WTC11 (cell line): ENCODE data around the gene RAB40B.

Experiments used
- CREB1 ChIP-seq: sonication (generic); formaldehyde crosslinking; IDR thresholded peaks from 2 replicates; pipeline ENCODE4 v1.8.0; 2023; ENCODE audit warnings: mild to moderate bottlenecking, missing genetic modification reagents
- CREM ChIP-seq: sonication (generic); formaldehyde crosslinking; IDR thresholded peaks from 2 replicates; pipeline ENCODE4 v1.8.1; 2022; ENCODE audit warnings: mild to moderate bottlenecking, missing genetic modification reagents, moderate library complexity
- OVOL2 ChIP-seq: fragments of 250-450 bp; sonication (Bioruptor Pico); IDR thresholded peaks from 2 replicates; pipeline ENCODE4 v1.9.0; 2021; ENCODE audit warnings: mild to moderate bottlenecking, borderline replicate concordance
- TF ChIP-seq, protein P1 (sequence below): fragments of 200-600 bp; IDR thresholded peaks from 2 replicates; pipeline ENCODE4 v1.8.0; 2022; ENCODE audit warnings: antibody characterized with exemption
- TF ChIP-seq, protein P2 (sequence below): sonication (generic); formaldehyde crosslinking; IDR thresholded peaks from 2 replicates; pipeline ENCODE4 v1.8.1; 2022; ENCODE audit warnings: low read depth, mild to moderate bottlenecking, moderate library complexity, missing genetic modification reagents, borderline replicate concordance
- TF ChIP-seq, protein P3 (sequence below): sonication (generic); formaldehyde crosslinking; IDR thresholded peaks from 2 replicates; pipeline ENCODE4 v1.8.1; 2023; ENCODE audit warnings: mild to moderate bottlenecking, missing genetic modification reagents, moderate library complexity
- TF ChIP-seq, protein P4 (sequence below): sonication (generic); formaldehyde crosslinking; IDR thresholded peaks from 2 replicates; pipeline ENCODE4 v1.8.0; 2022; ENCODE audit warnings: mild to moderate bottlenecking, missing genetic modification reagents

DNA sequence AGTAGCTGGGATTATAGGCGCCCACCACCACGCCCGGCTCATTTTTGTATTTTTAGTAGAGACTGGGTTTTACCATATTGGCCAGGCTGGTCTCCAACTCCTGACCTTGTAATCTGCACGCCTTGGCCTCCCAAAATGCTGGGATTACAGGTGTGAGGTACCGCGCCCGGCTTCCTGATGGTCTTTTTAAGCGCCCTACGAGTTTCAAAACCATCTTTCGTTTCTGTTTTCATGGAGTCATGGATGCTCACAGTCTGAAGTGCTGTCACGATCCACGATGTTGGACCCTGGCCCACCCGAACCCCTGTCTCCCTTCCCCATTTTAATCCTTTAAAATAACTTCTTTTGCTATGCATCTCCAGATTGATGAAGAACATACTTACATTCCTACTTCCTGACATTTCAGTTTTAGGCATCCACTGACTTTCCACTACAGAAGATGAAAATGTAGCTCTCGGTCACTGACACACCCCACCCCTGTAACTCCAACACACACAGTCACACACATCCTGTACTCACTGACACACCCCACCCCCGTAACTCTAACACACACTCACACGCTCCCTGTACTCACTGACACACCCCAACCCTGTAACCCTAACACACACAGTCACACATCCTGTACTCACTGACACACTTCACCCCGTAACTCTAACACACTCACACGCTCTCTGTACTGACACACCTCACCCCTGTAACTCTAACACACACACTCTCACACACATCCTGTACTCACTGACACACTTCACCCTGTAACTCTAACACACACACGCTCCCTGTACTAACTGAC is 27.6 kb downstream of the RAB40B start:
- TF ChIP-seq, protein P1, sequence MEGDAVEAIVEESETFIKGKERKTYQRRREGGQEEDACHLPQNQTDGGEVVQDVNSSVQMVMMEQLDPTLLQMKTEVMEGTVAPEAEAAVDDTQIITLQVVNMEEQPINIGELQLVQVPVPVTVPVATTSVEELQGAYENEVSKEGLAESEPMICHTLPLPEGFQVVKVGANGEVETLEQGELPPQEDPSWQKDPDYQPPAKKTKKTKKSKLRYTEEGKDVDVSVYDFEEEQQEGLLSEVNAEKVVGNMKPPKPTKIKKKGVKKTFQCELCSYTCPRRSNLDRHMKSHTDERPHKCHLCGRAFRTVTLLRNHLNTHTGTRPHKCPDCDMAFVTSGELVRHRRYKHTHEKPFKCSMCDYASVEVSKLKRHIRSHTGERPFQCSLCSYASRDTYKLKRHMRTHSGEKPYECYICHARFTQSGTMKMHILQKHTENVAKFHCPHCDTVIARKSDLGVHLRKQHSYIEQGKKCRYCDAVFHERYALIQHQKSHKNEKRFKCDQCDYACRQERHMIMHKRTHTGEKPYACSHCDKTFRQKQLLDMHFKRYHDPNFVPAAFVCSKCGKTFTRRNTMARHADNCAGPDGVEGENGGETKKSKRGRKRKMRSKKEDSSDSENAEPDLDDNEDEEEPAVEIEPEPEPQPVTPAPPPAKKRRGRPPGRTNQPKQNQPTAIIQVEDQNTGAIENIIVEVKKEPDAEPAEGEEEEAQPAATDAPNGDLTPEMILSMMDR, result no peak
- TF ChIP-seq CREM (CRISPR knock-in tag) (no peak), OVOL2 (CRISPR knock-in tag) (no peak), CREB1 (CRISPR knock-in tag) (no peak)
- TF ChIP-seq, protein P2, sequence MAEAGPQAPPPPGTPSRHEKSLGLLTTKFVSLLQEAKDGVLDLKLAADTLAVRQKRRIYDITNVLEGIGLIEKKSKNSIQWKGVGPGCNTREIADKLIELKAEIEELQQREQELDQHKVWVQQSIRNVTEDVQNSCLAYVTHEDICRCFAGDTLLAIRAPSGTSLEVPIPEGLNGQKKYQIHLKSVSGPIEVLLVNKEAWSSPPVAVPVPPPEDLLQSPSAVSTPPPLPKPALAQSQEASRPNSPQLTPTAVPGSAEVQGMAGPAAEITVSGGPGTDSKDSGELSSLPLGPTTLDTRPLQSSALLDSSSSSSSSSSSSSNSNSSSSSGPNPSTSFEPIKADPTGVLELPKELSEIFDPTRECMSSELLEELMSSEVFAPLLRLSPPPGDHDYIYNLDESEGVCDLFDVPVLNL, result no peak
- TF ChIP-seq, protein P3, sequence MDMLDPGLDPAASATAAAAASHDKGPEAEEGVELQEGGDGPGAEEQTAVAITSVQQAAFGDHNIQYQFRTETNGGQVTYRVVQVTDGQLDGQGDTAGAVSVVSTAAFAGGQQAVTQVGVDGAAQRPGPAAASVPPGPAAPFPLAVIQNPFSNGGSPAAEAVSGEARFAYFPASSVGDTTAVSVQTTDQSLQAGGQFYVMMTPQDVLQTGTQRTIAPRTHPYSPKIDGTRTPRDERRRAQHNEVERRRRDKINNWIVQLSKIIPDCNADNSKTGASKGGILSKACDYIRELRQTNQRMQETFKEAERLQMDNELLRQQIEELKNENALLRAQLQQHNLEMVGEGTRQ (CRISPR knock-in tag), result no peak
- TF ChIP-seq, protein P4, sequence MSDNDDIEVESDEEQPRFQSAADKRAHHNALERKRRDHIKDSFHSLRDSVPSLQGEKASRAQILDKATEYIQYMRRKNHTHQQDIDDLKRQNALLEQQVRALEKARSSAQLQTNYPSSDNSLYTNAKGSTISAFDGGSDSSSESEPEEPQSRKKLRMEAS, result no peak
